GM12878 (cell line): Measurements from ENCODE around the gene LPIN1. TPM values are rescaled to one million over a fixed set of nuclear protein-coding genes. Genes with fewer than 3 reads are reported as not detected.

Experiments
- BMI1 ChIP-seq: fragments of 450-650 bp; IDR thresholded peaks from 2 replicates; pipeline ENCODE4 v1.6.1; 2016; ENCODE audit warnings: mild to moderate bottlenecking, moderate library complexity, borderline replicate concordance
- CBX3 ChIP-seq: fragments of 200-600 bp; sonication (generic); IDR thresholded peaks from 2 replicates; pipeline ENCODE4 v1.6.1; 2016; ENCODE audit warnings: low read depth, borderline replicate concordance
- CREB1 ChIP-seq: IDR thresholded peaks from 2 replicates; pipeline ENCODE4 v1.6.1; 2012; ENCODE audit warnings: low read depth, mild to moderate bottlenecking, inconsistent platforms
- CREM ChIP-seq: IDR thresholded peaks from 2 replicates; pipeline ENCODE4 v1.6.1; 2014; ENCODE audit warnings: antibody characterized with exemption, low read depth
- E2F8 ChIP-seq: fragments of 450-650 bp; IDR thresholded peaks from 2 replicates; pipeline ENCODE4 v1.6.1; 2018; ENCODE audit warnings: mild to moderate bottlenecking, low read depth, moderate library complexity; ENCODE audit not compliant: partially characterized antibody
- GABPA ChIP-seq: IDR thresholded peaks from 2 replicates; pipeline ENCODE4 v1.6.1; 2014; ENCODE audit warnings: antibody characterized with exemption, low read depth, mild to moderate bottlenecking, inconsistent platforms
- HCFC1 ChIP-seq: fragments of 150-350 bp; IDR thresholded peaks from 2 replicates; pipeline ENCODE4 v1.6.1; 2014; ENCODE audit warnings: low read length
- HDGF ChIP-seq: fragments of 450-650 bp; IDR thresholded peaks from 2 replicates; pipeline ENCODE4 v1.6.1; 2016; ENCODE audit warnings: antibody characterized with exemption
- IKZF2 ChIP-seq, 2 experiments: fragments of 450-650 bp; IDR thresholded peaks; 2 replicates each; pipeline ENCODE4 v1.6.1; 2017; ENCODE audit warnings: mild to moderate bottlenecking in 2 of 2, moderate library complexity in 2 of 2
- JUND ChIP-seq: IDR thresholded peaks from 2 replicates; pipeline ENCODE4 v1.6.1; 2012; ENCODE audit warnings: low read depth, mild to moderate bottlenecking, low read length, improper control_type of control experiment, moderate library complexity
- MAX ChIP-seq: IDR thresholded peaks from 2 replicates; pipeline ENCODE4 v1.6.1; 2012; ENCODE audit warnings: low read depth, low read length, improper control_type of control experiment
- MYB ChIP-seq: fragments of 150-350 bp; IDR thresholded peaks from 2 replicates; pipeline ENCODE4 v1.6.1; 2014; ENCODE audit warnings: mild to moderate bottlenecking, low read depth, low read length, borderline replicate concordance
- NKRF ChIP-seq: fragments of 450-650 bp; conservative IDR thresholded peaks from 2 replicates; pipeline ENCODE4 v1.6.1; 2017; ENCODE audit warnings: mild to moderate bottlenecking, moderate library complexity
- RB1 ChIP-seq: fragments of 450-650 bp; formaldehyde crosslinking; IDR thresholded peaks from 2 replicates; pipeline ENCODE4 v1.6.1; 2017; ENCODE audit warnings: mild to moderate bottlenecking, borderline replicate concordance
- RBBP5 ChIP-seq: fragments of 200-600 bp; sonication (generic); conservative IDR thresholded peaks from 2 replicates; pipeline ENCODE4 v1.6.1; 2016
- RCOR1 ChIP-seq: conservative IDR thresholded peaks from 2 replicates; pipeline ENCODE4 v1.6.1; 2012; ENCODE audit warnings: low read depth, low read length, improper control_type of control experiment
- RFX5 ChIP-seq: IDR thresholded peaks from 2 replicates; pipeline ENCODE4 v1.6.1; 2011; ENCODE audit warnings: low read depth, low read length, improper control_type of control experiment
- SMAD5 ChIP-seq: IDR thresholded peaks from 2 replicates; pipeline ENCODE4 v1.6.1; 2016; ENCODE audit warnings: antibody characterized with exemption, low read depth
- SMARCA5 ChIP-seq: fragments of 450-650 bp; IDR thresholded peaks from 2 replicates; pipeline ENCODE4 v1.6.1; 2017; ENCODE audit warnings: mild to moderate bottlenecking
- SRF ChIP-seq, 2 experiments: IDR thresholded peaks; 2 replicates each; pipeline ENCODE4 v1.6.1; 2011; ENCODE audit warnings: low read depth in 2 of 2, low read length in 2 of 2, mild to moderate bottlenecking in 1 of 2, moderate library complexity in 1 of 2
- TCF3 ChIP-seq: IDR thresholded peaks from 2 replicates; pipeline ENCODE4 v1.6.1; 2012; ENCODE audit warnings: low read depth, mild to moderate bottlenecking, low read length, borderline replicate concordance; ENCODE audit not compliant: insufficient read depth
- ZNF592 ChIP-seq: fragments of 450-650 bp; IDR thresholded peaks from 2 replicates; pipeline ENCODE4 v1.6.1; 2017; ENCODE audit warnings: mild to moderate bottlenecking, moderate library complexity
- ZZZ3 ChIP-seq: IDR thresholded peaks from 2 replicates; pipeline ENCODE4 v1.6.1; 2011; ENCODE audit warnings: low read depth; ENCODE audit not compliant: control insufficient read depth, insufficient read length
- polyA plus RNA-seq, 11 experiments: library from polyadenylated mRNA; depleted of rRNA in 4 of 11; unstranded in 6 of 11; stranded (reverse) in 5 of 11; fragments of >200 nt; fragmentation: Nextera tagmentation in 4 of 11; fragmentation: Illumina TruSeq in 1 of 11; extraction: Ambion mirVana in 4 of 11; extraction: Trizol in 1 of 11; gene quantifications; 1 replicate in 1 of 11; 2 replicates in 10 of 11; pipeline versions ENCODE4 v1.2.1 to v1.2.3, GENCODE V29; 2011 to 2016; ENCODE audit warnings: inconsistent platforms in 2 of 11, missing spikeins in 2 of 11, low read depth in 1 of 11
- total RNA-seq, 4 experiments: library from RNA; depleted of rRNA in 3 of 4; stranded (reverse); fragments of >200 nt in 3 of 4; fragmentation: Illumina TruSeq in 1 of 4; extraction: Trizol in 1 of 4; gene quantifications; 2 replicates each; pipeline versions ENCODE4 v1.2.1 to v1.2.3, GENCODE V29; 2013 to 2021

LPIN1 gene
- total and polyA plus RNA-seq, 10 of the 15 experiments (the other 5 are each of a cell fraction or from before 2014, with no cell fraction given) = 18.8 to 82.5 (median 50.3) TPM

- TF ChIP-seq NKRF = no peak
- TF ChIP-seq RCOR1 = no peak
- TF ChIP-seq BMI1 = no peak
- TF ChIP-seq MAX = no peak
- no peak for TF ChIP-seq RB1
- TF ChIP-seq JUND = no peak
- no peak for TF ChIP-seq RFX5
- 0 out of 2 replicates have a peak, but pooled peaks have one; percentile 23 for TF ChIP-seq CREM
- 0 out of 4 replicates have a peak, but pooled peaks of 1 of the 2 experiments have one; percentile 50 for TF ChIP-seq SRF (IDR thresholded peaks at IDR 0.05; ENCODE audit: low read depth in 2 of 2, low read length in 2 of 2)
- no peak for TF ChIP-seq MYB
- 0 out of 2 replicates have a peak, but pooled peaks have one; percentile 30 for TF ChIP-seq GABPA
- no peak for TF ChIP-seq HCFC1
- no peak for TF ChIP-seq HDGF
- TF ChIP-seq CREB1 = no peak
- no peak for TF ChIP-seq IKZF2 (IDR thresholded peaks at IDR 0.05)
- TF ChIP-seq SMAD5 = no peak
- TF ChIP-seq TCF3 = 0 out of 2 replicates have a peak, but pooled peaks have one; percentile 32
- no peak for TF ChIP-seq RBBP5
- no peak for TF ChIP-seq SMARCA5
- TF ChIP-seq ZNF592 = no peak
- no peak for TF ChIP-seq E2F8
- TF ChIP-seq CBX3 = no peak
- TF ChIP-seq ZZZ3 = no peak
Observed at GRCh38 chr2:11863103-11863502, 116.7 kb downstream of the LPIN1 start (continued).
